HepG2 (cell line): ENCODE data around the gene NTM. TPM values are rescaled to one million over a fixed set of nuclear protein-coding genes. Genes with fewer than 3 reads are reported as not detected.

ENCODE experiments used
- ATAC-seq: fragments of 200-7000 bp; cut with Tn5 transposase; 3 replicates; pipeline ENCODE4 v1.9.1; 2020; ENCODE audit warnings: mild to moderate bottlenecking, moderate library complexity
- BruUV-seq: library from RNA; stranded (reverse); fragments of 400-500 nt; replicated peaks from 2 replicates; lab custom pipeline; 2021; lab: Mats Ljungman, UMichigan
- CTCF ChIA-PET: fragments of 300-600 bp; formaldehyde crosslinking; extraction: SDS; loops from one replicate; lab custom pipeline; 2021; ENCODE audit warnings: low total read pairs, inconsistent platforms, low intra/inter-chr PET ratio; lab: Yijun Ruan, JAX
- POLR2A ChIA-PET: fragments of 350-600 bp; sonication (Branson Sonifier 250); formaldehyde crosslinking; loops from one replicate; lab custom pipeline; 2020; ENCODE audit warnings: antibody characterized with exemption, inconsistent platforms; lab: Yijun Ruan, JAX
- DNase-seq: peaks from one replicate; pipeline ENCODE4 v3.0.0-alpha.2; 2015; ENCODE audit warnings: low spot score
- FAIRE-seq: peaks from 3 replicates; lab custom pipeline; 2011; peaks lifted over from hg19 to GRCh38; lab: Jason Lieb, UNC
- H2AFZ ChIP-seq: one replicate; pipeline ENCODE4 v1.6.1; 2011; ENCODE audit warnings: low read length, inconsistent platforms
- H3K27ac ChIP-seq: fragments of 300-600 bp; 3 replicates; pipeline ENCODE4 v1.8.0; 2011; ENCODE audit warnings: mixed run types, mild to moderate bottlenecking, mixed read lengths, low read length, inconsistent platforms; ENCODE audit not compliant: insufficient read depth; ENCODE audit errors: extremely low read length
- H3K27me3 ChIP-seq, 2 experiments: fragments of 200-600 bp in 1 of 2; 2 replicates in 1 of 2; 3 replicates in 1 of 2; pipeline versions ENCODE4 v1.6.0 to v1.8.0; 2011; ENCODE audit warnings: low read length in 2 of 2, mild to moderate bottlenecking in 2 of 2, moderate library complexity in 2 of 2, inconsistent platforms in 1 of 2; ENCODE audit not compliant: insufficient read depth in 2 of 2, control insufficient read depth in 1 of 2
- H3K36me3 ChIP-seq, 2 experiments: fragments of 200-600 bp in 1 of 2; replicated peaks in 1 of 2; 2 replicates in 1 of 2; 3 replicates in 1 of 2; pipeline versions ENCODE4 v1.5.1 to v1.8.0; 2011; ENCODE audit warnings: low read length in 2 of 2, inconsistent platforms in 1 of 2; ENCODE audit not compliant: insufficient read depth in 2 of 2, control insufficient read depth in 1 of 2
- H3K4me1 ChIP-seq: 2 replicates; pipeline ENCODE4 v1.5.1; 2012; ENCODE audit warnings: low read length, inconsistent platforms; ENCODE audit not compliant: insufficient read depth
- H3K4me2 ChIP-seq: 2 replicates; pipeline ENCODE4 v1.6.0; 2011; ENCODE audit warnings: low read depth, low read length, inconsistent platforms
- H3K4me3 ChIP-seq, 3 experiments: fragments of 200-600 bp in 1 of 3; sonication (generic), shearing (Covaris generic) in 1 of 3; replicated peaks in 1 of 3; 2 replicates each; pipeline ENCODE4 v1.5.1; 2011 to 2016; ENCODE audit warnings: low read length in 3 of 3, inconsistent platforms in 2 of 3, low read depth in 2 of 3, mild to moderate bottlenecking in 2 of 3, control low read depth in 1 of 3, mixed read lengths in 1 of 3; ENCODE audit not compliant: insufficient read depth in 1 of 3
- H3K79me2 ChIP-seq: one replicate; pipeline ENCODE4 v1.6.1; 2011; ENCODE audit warnings: low read length, inconsistent platforms; ENCODE audit not compliant: insufficient read depth
- H3K9ac ChIP-seq: 2 replicates; pipeline ENCODE4 v1.6.0; 2011; ENCODE audit warnings: mild to moderate bottlenecking, low read depth, low read length, inconsistent platforms; ENCODE audit not compliant: insufficient read depth
- H3K9me3 ChIP-seq: 2 replicates; pipeline ENCODE4 v1.5.1; 2012; ENCODE audit warnings: mild to moderate bottlenecking, low read length
- H4K20me1 ChIP-seq: 2 replicates; pipeline ENCODE4 v1.6.0; 2011; ENCODE audit warnings: inconsistent platforms, mild to moderate bottlenecking, low read length, moderate library complexity; ENCODE audit not compliant: insufficient read depth
- ATF7-NPFF ChIP-seq: sonication (generic); formaldehyde crosslinking; IDR thresholded peaks from 2 replicates; pipeline ENCODE4 v1.8.1; 2023; ENCODE audit warnings: mild to moderate bottlenecking, low read depth, missing genetic modification reagents, moderate library complexity
- DR1 ChIP-seq: sonication (generic); formaldehyde crosslinking; IDR thresholded peaks from 2 replicates; pipeline ENCODE4 v1.8.0; 2021; ENCODE audit warnings: mild to moderate bottlenecking, missing genetic modification reagents, inconsistent platforms
- JUNB ChIP-seq: sonication (generic); formaldehyde crosslinking; IDR thresholded peaks from 2 replicates; pipeline ENCODE4 v1.8.0; 2022; ENCODE audit warnings: missing genetic modification reagents, mild to moderate bottlenecking, borderline replicate concordance
- NCOA2 ChIP-seq: sonication (generic); formaldehyde crosslinking; IDR thresholded peaks from 2 replicates; pipeline ENCODE4 v1.8.0; 2022; ENCODE audit warnings: inconsistent platforms
- SMC3 ChIP-seq: IDR thresholded peaks from 2 replicates; pipeline ENCODE4 v1.6.1; 2011; ENCODE audit warnings: low read length, improper control_type of control experiment
- TSC22D2 ChIP-seq: sonication (generic); formaldehyde crosslinking; IDR thresholded peaks from 2 replicates; pipeline ENCODE4 v1.5.1; 2020; ENCODE audit warnings: missing genetic modification reagents, mild to moderate bottlenecking, borderline replicate concordance
- YY1 ChIP-seq: IDR thresholded peaks from 2 replicates; pipeline ENCODE4 v1.6.1; 2011; ENCODE audit warnings: low read length, low read depth, moderate library complexity, mild to moderate bottlenecking; ENCODE audit not compliant: insufficient read depth, insufficient replicate concordance
- ZBTB3 ChIP-seq: sonication (generic); formaldehyde crosslinking; IDR thresholded peaks from 2 replicates; pipeline ENCODE4 v1.4.0; 2020; ENCODE audit warnings: low read depth, mild to moderate bottlenecking, moderate library complexity, missing genetic modification reagents, borderline replicate concordance
- ZNF326 ChIP-seq: sonication (generic); formaldehyde crosslinking; IDR thresholded peaks from 2 replicates; pipeline ENCODE4 v1.4.0; 2020; ENCODE audit warnings: missing genetic modification reagents, borderline replicate concordance
- ZNF558 ChIP-seq: sonication (generic); formaldehyde crosslinking; IDR thresholded peaks from 2 replicates; pipeline ENCODE4 v1.9.0; 2022; ENCODE audit warnings: mild to moderate bottlenecking, missing genetic modification reagents, borderline replicate concordance
- ZNF570 ChIP-seq: sonication (generic); formaldehyde crosslinking; IDR thresholded peaks from 2 replicates; pipeline ENCODE4 v1.4.0; 2020; ENCODE audit warnings: mild to moderate bottlenecking, missing genetic modification reagents, borderline replicate concordance
- ZNF572 ChIP-seq: sonication (generic); formaldehyde crosslinking; IDR thresholded peaks from 2 replicates; pipeline ENCODE4 v1.5.1; 2020; ENCODE audit warnings: mild to moderate bottlenecking, missing genetic modification reagents
- ZNF576 ChIP-seq: sonication (generic); formaldehyde crosslinking; IDR thresholded peaks from 2 replicates; pipeline ENCODE4 v1.4.0; 2020; ENCODE audit warnings: mild to moderate bottlenecking, missing genetic modification reagents
- ZNF777 ChIP-seq: sonication (generic); formaldehyde crosslinking; IDR thresholded peaks from 2 replicates; pipeline ENCODE4 v1.4.0; 2020; ENCODE audit warnings: missing genetic modification reagents
- WGBS: methylation state at CpG from one replicate; pipeline ENCODE4 v1.1.6; 2017; ENCODE audit warnings: low lambda C conversion rate; 5-methylcytosine and 5-hydroxymethylcytosine counted together
- in situ Hi-C: cut with HindIII; loops from 2 replicates; pipeline ENCODE4 v1.10.0; 2017; ENCODE audit warnings: low pct_unique_long_range_greater_than_20kb; ENCODE audit not compliant: extremely low pct_ligation_motif_present
- intact Hi-C: fragments of 100-400 bp; cut with micrococcal nuclease; formaldehyde crosslinking; loops from one replicate; pipeline ENCODE4 v1.10.0; 2022; ENCODE audit not compliant: unreplicated experiment
- polyA plus RNA-seq, 8 experiments: library from polyadenylated mRNA; depleted of rRNA in 3 of 8; stranded (reverse) in 7 of 8; unstranded in 1 of 8; fragments of >200 nt; fragmentation: Illumina TruSeq in 4 of 8; extraction: Trizol in 4 of 8; gene quantifications; 2 replicates each; pipeline versions ENCODE4 v1.2.1 to v1.2.3, GENCODE V29; 2011 to 2016; ENCODE audit warnings: low read depth in 4 of 8, missing spikeins in 1 of 8, mixed read lengths in 1 of 8; ENCODE audit not compliant: insufficient read depth in 1 of 8
- total RNA-seq, 5 experiments: library from RNA; depleted of rRNA; stranded (reverse); fragments of >200 nt; fragmentation: Illumina TruSeq; extraction: Trizol; gene quantifications; 2 replicates each; pipeline ENCODE4 v1.2.3, GENCODE V29; 2016; ENCODE audit warnings: low read depth in 1 of 5
- TF ChIP-seq, protein P1 (sequence below): sonication (generic); formaldehyde crosslinking; IDR thresholded peaks from 2 replicates; pipeline ENCODE4 v1.4.0; 2020; ENCODE audit warnings: missing genetic modification reagents, mild to moderate bottlenecking, borderline replicate concordance
- TF ChIP-seq, protein P2 (sequence below): sonication (generic); formaldehyde crosslinking; IDR thresholded peaks from 2 replicates; pipeline ENCODE4 v1.4.0; 2020; ENCODE audit warnings: mild to moderate bottlenecking, low read depth, missing genetic modification reagents

The NTM gene
- total and polyA plus RNA-seq, 2 of the 13 experiments (the other 11 are each of a cell fraction or from before 2014, with no cell fraction given), result not detected

- Histone ChIP-seq H3K36me3 (no peaks in the 10 kb centered on the region), H3K4me3 (no peak overlapping the region), H3K27ac (no peak overlapping the region), H3K4me2 (no peak overlapping the region), H3K9ac (no peak overlapping the region), H4K20me1 (no peaks in the 10 kb centered on the region), H3K79me2 (no peaks in the 10 kb centered on the region), H3K9me3 (no peaks in the 10 kb centered on the region), H3K4me1 (no peaks in the 10 kb centered on the region), H3K27me3 (peaks cover 0 to 8% of the 10 kb centered on the region in 2 experiments; a peak in 4 of 5 replicates), H2AFZ (no peak overlapping the region)
- FAIRE-seq (no peak), DNase-seq (no peak), ATAC-seq (no peak)
- intact Hi-C loops (no loop called here), in situ Hi-C loops (no loop called here)
- POLR2A ChIA-PET, result no interaction called here
- 10% methylated on average over 4 of the region's 6 CpGs for WGBS
- CTCF ChIA-PET, result no interaction called here
- TF ChIP-seq ZNF576 (CRISPR knock-in tag) (no peak), ZNF326 (CRISPR knock-in tag) (no peak), ZNF570 (CRISPR knock-in tag) (no peak), SMC3 (no peak), DR1 (CRISPR knock-in tag) (no peak), YY1 (no peak), ATF7-NPFF (CRISPR knock-in tag) (no peak), ZNF777 (CRISPR knock-in tag) (no peak), TSC22D2 (CRISPR knock-in tag) (no peak), ZNF572 (CRISPR knock-in tag) (no peak), ZNF558 (CRISPR knock-in tag) (no peak), JUNB (CRISPR knock-in tag) (no peak), ZBTB3 (no peak), NCOA2 (CRISPR knock-in tag) (no peak)
- TF ChIP-seq, protein P1, sequence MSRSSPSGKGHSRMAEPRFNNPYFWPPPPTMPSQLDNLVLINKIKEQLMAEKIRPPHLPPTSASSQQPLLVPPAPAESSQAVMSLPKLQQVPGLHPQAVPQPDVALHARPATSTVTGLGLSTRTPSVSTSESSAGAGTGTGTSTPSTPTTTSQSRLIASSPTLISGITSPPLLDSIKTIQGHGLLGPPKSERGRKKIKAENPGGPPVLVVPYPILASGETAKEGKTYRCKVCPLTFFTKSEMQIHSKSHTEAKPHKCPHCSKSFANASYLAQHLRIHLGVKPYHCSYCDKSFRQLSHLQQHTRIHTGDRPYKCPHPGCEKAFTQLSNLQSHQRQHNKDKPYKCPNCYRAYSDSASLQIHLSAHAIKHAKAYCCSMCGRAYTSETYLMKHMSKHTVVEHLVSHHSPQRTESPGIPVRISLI (CRISPR knock-in tag), result no peak
- TF ChIP-seq, protein P2, sequence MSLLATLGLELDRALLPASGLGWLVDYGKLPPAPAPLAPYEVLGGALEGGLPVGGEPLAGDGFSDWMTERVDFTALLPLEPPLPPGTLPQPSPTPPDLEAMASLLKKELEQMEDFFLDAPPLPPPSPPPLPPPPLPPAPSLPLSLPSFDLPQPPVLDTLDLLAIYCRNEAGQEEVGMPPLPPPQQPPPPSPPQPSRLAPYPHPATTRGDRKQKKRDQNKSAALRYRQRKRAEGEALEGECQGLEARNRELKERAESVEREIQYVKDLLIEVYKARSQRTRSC, result no peak
- no TSS peak for BruUV-seq
These were observed 135.9 kb downstream of the NTM start for GRCh38 chr11:131506348-131506747.
